HG03135 (cell line): Measurements from ENCODE around the gene RING1.

Source experiments
- ATAC-seq: cut with Tn5 transposase; IDR thresholded peaks from one replicate; pipeline ENCODE4 v1.9.1; 2021; ENCODE audit warnings: mild to moderate bottlenecking, moderate library complexity; ENCODE audit not compliant: unreplicated experiment

RING1 gene

DNA sequence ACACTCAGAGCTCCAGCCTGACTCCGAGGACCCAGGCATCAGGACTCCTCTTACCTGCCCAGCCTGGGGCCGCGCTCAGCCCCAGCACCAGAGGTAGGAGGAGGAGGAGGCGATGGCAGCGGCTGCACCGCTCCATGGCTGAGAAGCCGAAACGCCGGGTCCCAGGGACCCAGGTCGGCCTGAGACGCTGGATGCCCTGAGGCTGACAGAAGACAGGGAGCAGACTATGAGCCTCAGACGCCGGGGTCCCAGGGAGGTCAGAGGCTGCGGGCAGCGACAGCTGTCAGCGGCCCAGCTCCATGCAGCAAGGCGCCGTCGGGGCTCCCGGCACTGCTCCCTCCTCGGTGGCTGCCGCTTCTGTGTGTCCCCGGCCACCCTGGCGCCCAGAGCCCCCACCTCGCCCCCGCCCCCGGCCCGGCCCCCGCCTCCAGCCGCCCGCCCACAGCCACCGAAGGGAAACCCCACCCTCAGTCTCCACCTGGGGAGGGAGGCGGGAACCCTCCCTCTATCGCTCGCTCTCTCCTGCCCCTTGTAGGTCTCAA is 16.1 kb upstream of the RING1 start, which contains the start of gene COL11A2:
Gene COL11A2, minus strand, starts transcription at position 363 of the 542 bp plus-strand sequence. Its CDS starts 227 bp downstream, at position 136.
- no peak for ATAC-seq

- ATAC-seq: no peak
These were observed 15.4 kb upstream of the RING1 start for GRCh38 chr6:33192671-33193602.

- no peak for ATAC-seq
These were observed 14.7 kb upstream of the RING1 start for GRCh38 chr6:33193619-33194018.

DNA sequence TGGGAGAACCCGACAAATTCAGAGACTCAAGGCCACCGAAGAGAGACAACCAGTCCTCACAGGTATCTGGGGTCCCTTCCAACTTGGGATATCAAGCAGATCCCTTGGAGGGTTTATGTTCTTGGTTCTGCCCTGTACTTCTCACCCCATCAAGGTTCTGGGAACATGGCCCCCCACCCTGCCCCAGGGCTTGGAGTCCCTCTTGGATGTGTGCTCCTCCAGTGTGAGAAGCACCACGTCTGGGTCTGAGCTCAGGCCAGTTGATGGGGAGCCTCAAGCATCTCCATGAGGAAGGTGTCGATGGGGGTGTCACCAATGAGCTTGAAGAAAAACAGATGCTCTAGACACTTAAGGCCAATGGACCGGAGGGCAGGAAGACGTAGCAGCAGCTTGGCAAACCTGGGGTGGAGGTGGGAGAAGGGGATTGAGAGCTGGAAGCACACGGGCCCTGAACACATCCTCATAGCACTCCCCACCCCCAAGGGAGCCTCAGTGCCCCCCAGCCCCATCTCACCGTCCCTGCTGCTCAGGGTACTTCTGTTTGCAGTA is 13.8 kb upstream of the RING1 start:
- no peak for ATAC-seq

- no peak for ATAC-seq
These were observed 12.8 kb upstream of the RING1 start for GRCh38 chr6:33195304-33196165.

- ATAC-seq: no peak
These were observed 10.8 kb upstream of the RING1 start for GRCh38 chr6:33197431-33198048.

DNA sequence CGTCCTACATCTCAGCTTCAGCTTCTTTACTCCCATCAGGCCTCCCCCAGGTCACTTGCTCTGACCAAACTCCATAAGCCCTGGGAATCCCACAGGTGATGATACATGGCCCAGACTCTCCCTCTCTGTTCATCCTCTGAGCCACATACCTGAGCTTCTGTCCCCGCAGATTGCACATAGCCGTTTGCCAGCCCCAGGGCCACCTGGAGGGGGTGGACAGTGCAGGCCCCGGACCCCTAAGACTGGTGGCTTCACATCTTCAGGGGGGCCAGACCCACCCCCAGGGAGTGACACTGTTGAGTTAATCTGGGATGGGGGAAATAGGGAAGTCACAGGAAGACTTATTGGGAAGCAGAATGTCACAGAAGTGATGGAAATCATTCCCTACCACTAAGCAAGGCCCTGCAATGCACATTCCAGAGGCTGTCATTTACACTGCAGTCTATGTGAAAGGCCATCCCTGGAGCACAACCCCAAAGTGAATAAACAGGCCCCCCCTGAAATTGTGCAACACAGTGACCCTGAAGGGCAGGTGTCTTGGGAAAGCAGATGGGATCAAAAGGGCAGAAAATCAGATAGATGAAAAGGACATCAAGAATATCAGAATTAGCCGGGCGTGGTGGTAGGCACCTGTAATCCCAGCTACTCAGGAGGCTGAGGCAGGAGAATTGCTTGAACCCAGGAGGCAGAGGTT is 10.0 kb upstream of the RING1 start:
- ATAC-seq: no peak

DNA sequence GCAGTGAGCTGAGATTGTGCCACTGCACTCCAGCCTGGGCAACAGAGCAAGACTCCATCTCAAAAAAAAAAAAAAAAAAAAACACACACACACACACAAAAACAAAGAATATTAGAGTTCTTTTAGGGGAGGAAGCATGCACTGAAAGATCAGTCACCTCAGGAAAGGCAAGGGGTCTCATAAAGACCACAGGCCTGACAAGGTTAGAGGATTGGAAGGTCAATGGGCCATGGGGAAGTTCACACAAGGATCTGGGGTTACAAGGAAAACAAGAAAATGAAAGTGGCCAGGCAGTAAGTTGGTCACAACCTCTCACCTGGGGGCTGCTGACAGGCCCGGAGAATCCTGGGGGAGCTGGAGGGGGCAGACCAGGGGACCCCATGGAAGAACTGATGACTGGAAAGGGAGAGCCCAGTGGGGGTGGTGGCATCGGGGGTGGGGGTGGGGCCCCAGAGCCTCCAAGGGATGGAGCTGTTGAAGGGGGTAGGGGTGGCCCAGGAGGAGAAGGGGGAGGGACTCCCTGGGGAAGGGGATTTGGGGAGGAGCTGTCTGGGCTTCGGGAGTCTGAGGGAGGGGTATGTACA is 9.4 kb upstream of the RING1 start:
- no peak for ATAC-seq

DNA sequence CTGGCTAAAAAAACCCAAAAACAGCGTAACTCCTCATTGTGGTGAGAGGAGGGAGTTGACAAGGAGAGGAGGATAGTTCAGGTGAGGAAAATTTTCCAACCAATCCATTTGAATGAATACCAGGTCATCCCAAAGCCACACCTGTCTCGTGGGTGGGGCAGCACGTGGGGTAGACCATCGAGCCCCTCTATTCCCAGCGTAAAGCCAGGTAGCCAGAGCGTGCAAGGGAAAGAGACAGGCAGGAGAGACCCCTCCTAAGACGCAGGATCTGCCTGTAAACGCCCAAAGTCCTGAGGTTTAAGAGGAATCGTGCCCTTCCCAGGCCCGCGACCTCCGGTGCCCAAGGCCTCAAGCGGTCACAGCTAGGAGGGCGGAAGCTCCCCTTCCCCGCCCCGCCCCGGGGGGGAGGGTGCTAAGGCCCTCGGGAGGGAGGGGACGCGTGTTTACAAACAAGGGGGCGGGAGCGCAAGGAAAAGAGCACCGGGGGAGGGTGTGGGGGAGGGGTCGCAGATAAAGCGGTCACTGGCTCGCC is 8.5 kb upstream of the RING1 start:
- peak; percentile 22 for ATAC-seq

- peak; percentile 54 for ATAC-seq
These were observed 7.8 kb upstream of the RING1 start, which contains the start of the genes RXRB and SLC39A7 for GRCh38 chr6:33200219-33201146. Gene RXRB (minus strand): TSS chr6:33200665. CDS start chr6:33200476, 189 bp downstream. Gene SLC39A7 (plus strand): TSS chr6:33200867. CDS start chr6:33201246, 379 bp downstream.

DNA sequence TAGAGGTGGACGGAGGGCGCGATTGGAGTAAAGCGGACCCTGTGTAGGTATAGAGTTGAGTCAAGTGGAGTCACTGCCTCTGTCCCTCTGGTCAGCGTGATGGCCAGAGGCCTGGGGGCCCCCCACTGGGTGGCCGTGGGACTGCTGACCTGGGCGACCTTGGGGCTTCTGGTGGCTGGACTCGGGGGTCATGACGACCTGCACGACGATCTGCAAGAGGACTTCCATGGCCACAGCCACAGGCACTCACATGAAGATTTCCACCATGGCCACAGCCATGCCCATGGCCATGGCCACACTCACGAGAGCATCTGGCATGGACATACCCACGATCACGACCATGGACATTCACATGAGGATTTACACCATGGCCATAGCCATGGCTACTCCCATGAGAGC is 7.2 kb upstream of the RING1 start:
- peak; percentile 2 for ATAC-seq

DNA sequence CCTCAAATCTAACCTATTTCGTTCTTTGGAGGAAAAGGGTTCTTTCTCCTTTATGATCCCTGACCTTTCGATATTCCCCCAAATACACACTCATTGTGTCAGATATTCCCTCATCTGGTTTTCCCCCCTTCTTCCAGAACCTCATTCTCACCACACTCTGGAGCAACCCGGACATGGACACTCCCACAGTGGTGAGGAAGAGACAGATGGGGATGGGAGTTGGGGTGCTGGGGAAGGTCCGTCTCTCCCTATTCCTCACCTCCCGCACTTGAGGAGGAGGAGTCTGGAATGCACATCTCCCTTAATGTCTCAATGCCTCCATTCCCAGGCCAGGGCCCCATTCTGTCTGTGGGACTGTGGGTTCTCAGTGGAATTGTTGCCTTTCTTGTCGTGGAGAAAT is 6.4 kb upstream of the RING1 start:
- ATAC-seq: no peak

DNA sequence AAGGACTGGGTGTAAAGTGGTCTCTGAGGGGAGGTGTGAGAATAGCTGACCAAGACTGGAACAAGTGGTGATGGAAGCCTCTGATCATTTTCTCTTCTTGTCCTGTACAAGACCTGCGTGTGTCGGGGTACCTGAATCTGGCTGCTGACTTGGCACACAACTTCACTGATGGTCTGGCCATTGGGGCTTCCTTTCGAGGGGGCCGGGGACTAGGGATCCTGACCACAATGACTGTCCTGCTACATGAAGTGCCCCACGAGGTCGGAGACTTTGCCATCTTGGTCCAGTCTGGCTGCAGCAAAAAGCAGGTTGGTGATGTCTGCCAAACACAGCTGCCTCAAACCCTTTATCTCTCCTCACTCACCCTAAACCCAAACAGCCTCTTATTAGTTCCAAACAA is 5.5 kb upstream of the RING1 start:
- ATAC-seq: no peak

- no peak for ATAC-seq
These were observed 4.7 kb upstream of the RING1 start for GRCh38 chr6:33203443-33204164.

GRCh38 chr6:33204165-33204414 is 4.2 kb upstream of the RING1 start:
- ATAC-seq: no peak

DNA sequence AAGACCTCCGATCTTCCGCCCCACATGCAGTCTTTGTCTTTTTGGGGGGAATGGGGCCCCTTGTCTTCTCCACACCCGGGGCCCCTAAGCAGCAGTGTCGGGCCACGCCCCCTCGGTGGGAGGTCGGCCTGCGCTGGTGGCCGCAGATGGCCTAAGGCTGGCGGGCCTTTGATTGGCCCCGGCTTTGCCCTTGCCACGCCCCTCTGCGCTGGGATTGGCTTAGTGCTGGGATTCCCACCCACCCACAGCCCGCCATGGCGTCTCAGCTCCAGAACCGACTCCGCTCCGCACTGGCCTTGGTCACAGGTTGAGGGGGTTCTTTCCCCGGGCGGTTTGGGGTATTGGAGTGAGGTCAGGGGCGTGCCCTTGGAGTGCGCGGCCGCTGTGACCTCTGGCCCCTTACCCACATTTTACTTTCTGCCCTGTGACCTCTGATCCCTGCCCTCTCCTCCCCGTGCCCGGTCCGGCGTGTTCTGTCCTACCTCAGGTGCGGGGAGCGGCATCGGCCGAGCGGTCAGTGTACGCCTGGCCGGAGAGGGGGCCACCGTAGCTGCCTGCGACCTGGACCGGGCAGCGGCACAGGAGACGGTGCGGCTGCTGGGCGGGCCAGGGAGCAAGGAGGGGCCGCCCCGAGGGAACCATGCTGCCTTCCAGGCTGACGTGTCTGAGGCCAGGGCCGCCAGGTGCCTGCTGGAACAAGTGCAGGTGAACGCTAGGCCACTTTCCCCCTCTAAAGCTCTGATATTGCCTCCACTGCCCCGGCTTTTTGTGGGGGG is 3.7 kb upstream of the RING1 start, which contains the start of gene HSD17B8:
Gene HSD17B8, plus strand, starts transcription at position 241 of the 776 bp plus-strand sequence. Its CDS starts 14 bp downstream, at position 255.
- peak; percentile 35 for ATAC-seq
